BLaER1 treated with 17β-estradiol and CSF1 and Interleukin-3, amounts not matched to agents 10 nM and 100 nM (cell line): Measurements from ENCODE around the gene DAGLB.

Experiments used
- H3K27ac ChIP-seq, 11 experiments: shearing (Covaris generic); formaldehyde crosslinking; 2 replicates each; pipeline ENCODE4 v1.8.1; 2022
- H3K27me3 ChIP-seq, 11 experiments: shearing (Covaris generic); formaldehyde crosslinking; 2 replicates each; pipeline ENCODE4 v1.8.1; 2022
- H3K36me3 ChIP-seq, 11 experiments: shearing (Covaris generic); formaldehyde crosslinking; 2 replicates each; pipeline ENCODE4 v1.8.1; 2022
- H3K4me1 ChIP-seq, 10 experiments: shearing (Covaris generic); formaldehyde crosslinking; 2 replicates each; pipeline ENCODE4 v1.8.1; 2022
- H3K4me2 ChIP-seq, 11 experiments: shearing (Covaris generic); formaldehyde crosslinking; 2 replicates each; pipeline ENCODE4 v1.8.1; 2022
- H3K4me3 ChIP-seq, 10 experiments: shearing (Covaris generic); formaldehyde crosslinking; 2 replicates each; pipeline ENCODE4 v1.8.1; 2022
- H3K9ac ChIP-seq, 11 experiments: shearing (Covaris generic); formaldehyde crosslinking; 2 replicates each; pipeline ENCODE4 v1.8.1; 2022
- H3K9me3 ChIP-seq, 11 experiments: shearing (Covaris generic); formaldehyde crosslinking; replicated peaks in 1 of 11; 2 replicates each; pipeline ENCODE4 v1.8.1; 2022
- H4K20me1 ChIP-seq, 11 experiments: shearing (Covaris generic); formaldehyde crosslinking; 2 replicates each; pipeline ENCODE4 v1.8.1; 2022
- Cebpa-rat ChIP-seq, 11 experiments: shearing (Covaris generic); IDR thresholded peaks; 2 replicates each; pipeline ENCODE4 v1.8.1; 2022

DAGLB gene

GRCh38 chr7:6395898-6396595 lies 51.7 kb downstream of the DAGLB start:
- Histone ChIP-seq H3K9me3 (peaks cover 0 to 4% (median 0%) of the 10 kb centered on the region in 11 experiments; a peak in 2 of 22 replicates), H3K27me3 (no peaks in the 10 kb centered on the region), H3K36me3 (peaks cover 75 to 88% (median 84%) of the 10 kb centered on the region in 11 experiments), H3K4me3 (peak overlapping the region in 8 of 10 experiments; percentile 13 to 60 (median 39); a peak in 15 of 20 replicates), H3K9ac (peak overlapping the region; percentile 40 to 74 (median 64); a peak in 21 of 22 replicates), H4K20me1 (peaks cover 95 to 100% (median 100%) of the 10 kb centered on the region in 11 experiments), H3K4me2 (peak overlapping the region; percentile 73 to 93 (median 85)), H3K4me1 (peaks cover 55 to 100% (median 87%) of the 10 kb centered on the region in 10 experiments), H3K27ac (peak overlapping the region in 10 of 11 experiments; percentile 44 to 74 (median 67); a peak in 21 of 22 replicates)
- no peak for TF ChIP-seq Cebpa-rat (IDR thresholded peaks at IDR 0.05)

GRCh38 chr7:6394114-6394513 lies 53.6 kb downstream of the DAGLB start:
- peak in 2 of 11 experiments; percentile 29 to 78; a peak in 4 of 22 replicates for TF ChIP-seq Cebpa-rat (IDR thresholded peaks at IDR 0.05)
- H3K27ac ChIP-seq = peak overlapping the region in 4 of 11 experiments; percentile 21 to 69 (median 54); a peak in 4 of 22 replicates
- peaks cover 73 to 85% (median 82%) of the 10 kb centered on the region in 11 experiments for H3K36me3 ChIP-seq
- peak overlapping the region in 3 of 11 experiments; percentile 10 to 55 (median 45); a peak in 4 of 22 replicates for H3K9ac ChIP-seq
- H4K20me1 ChIP-seq = peaks cover 83 to 100% (median 98%) of the 10 kb centered on the region in 11 experiments
- H3K4me1 ChIP-seq = peaks cover 46 to 95% (median 69%) of the 10 kb centered on the region in 10 experiments
- peak overlapping the region in 8 of 11 experiments; percentile 8 to 93 (median 70); a peak in 13 of 22 replicates for H3K4me2 ChIP-seq
- no peaks in the 10 kb centered on the region for H3K27me3 ChIP-seq
- H3K4me3 ChIP-seq = no peak overlapping the region
- H3K9me3 ChIP-seq = peaks cover 0 to 4% (median 0%) of the 10 kb centered on the region in 11 experiments; a peak in 2 of 22 replicates

DNA sequence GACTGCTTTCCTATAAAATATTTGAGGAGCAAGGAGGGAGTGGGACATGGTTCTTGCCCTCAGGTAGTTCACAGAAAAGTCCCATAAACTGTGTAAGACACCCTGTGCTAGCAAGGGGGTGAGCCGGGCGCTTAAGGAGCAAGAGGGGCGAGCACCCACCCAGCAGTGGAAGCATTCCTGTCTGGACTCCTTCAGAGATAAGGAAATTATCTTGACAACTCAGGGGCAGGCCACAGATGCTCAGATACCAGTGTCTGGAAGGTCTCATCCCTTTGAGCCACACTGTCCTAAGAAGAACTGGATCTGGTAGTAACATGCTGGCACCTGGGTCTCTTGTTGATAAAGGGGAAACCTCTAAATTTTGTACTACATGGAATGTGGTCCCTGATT lies 54.1 kb downstream of the DAGLB start:
- Histone ChIP-seq H3K9me3 (peaks cover 0 to 4% (median 0%) of the 10 kb centered on the region in 11 experiments; a peak in 2 of 22 replicates), H3K4me3 (no peak overlapping the region), H3K4me1 (peaks cover 42 to 95% (median 64%) of the 10 kb centered on the region in 10 experiments), H3K9ac (peak overlapping the region in 8 of 11 experiments; percentile 10 to 55 (median 36); a peak in 8 of 22 replicates), H3K27ac (peak overlapping the region in 9 of 11 experiments; percentile 7 to 69 (median 34); a peak in 12 of 22 replicates), H3K27me3 (no peaks in the 10 kb centered on the region), H4K20me1 (peaks cover 83 to 100% (median 98%) of the 10 kb centered on the region in 11 experiments), H3K36me3 (peaks cover 73 to 85% (median 82%) of the 10 kb centered on the region in 11 experiments), H3K4me2 (peak overlapping the region in 10 of 11 experiments; percentile 8 to 93 (median 48); a peak in 16 of 22 replicates)
- no peak for TF ChIP-seq Cebpa-rat (IDR thresholded peaks at IDR 0.05)

DNA sequence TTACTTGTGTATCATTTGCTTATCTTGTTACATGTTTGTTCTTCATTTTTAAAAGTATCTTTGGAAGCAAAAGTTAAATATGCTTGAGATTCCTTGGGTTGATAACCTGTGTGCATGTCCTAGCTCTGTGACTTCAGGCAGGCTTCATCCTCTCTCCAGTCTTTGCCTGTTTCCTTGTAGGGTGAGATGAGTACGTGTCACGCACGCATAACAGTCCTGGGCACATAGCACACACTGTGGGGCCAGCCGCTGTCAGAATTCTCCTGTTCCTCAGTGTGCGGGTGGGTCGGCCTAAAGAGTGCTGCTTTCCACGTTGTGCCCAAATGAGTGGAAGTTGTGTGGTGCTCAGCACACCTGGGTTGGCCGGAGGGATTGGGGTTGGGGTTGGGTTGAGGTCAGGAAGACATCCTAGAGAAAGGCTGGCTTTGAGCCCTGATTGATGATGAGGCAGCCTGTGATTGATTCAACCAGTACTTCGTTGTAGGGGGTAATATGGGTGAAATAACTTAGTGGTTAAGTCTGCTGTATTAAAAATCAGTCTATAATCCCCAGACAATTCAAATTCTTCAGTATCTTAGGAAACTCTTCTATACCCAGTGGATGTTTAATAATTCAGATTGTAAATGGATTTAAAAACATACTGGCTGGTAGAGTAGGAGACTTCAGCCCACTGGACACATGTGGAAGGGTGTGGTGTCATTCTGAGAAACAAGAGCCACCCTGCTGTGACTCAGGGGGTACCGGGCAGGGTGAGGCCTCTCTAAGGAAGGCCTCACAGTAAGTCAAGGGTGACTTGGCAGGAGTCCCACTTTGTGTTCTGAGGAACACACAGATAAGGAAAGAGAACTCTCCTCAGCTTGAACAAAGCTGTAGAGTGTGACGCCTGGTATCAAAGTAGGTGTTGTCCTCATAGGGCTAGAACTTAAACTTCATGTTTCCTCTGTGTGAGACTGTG lies 54.8 kb downstream of the DAGLB start:
- Histone ChIP-seq H3K4me3 (no peak overlapping the region), H3K9ac (peak overlapping the region in 8 of 11 experiments; percentile 10 to 55 (median 36); a peak in 10 of 22 replicates), H3K27ac (peak overlapping the region in 9 of 11 experiments; percentile 7 to 69 (median 34); a peak in 12 of 22 replicates), H3K4me2 (peak overlapping the region in 10 of 11 experiments; percentile 14 to 93 (median 48); a peak in 18 of 22 replicates), H3K4me1 (peaks cover 36 to 95% (median 58%) of the 10 kb centered on the region in 10 experiments), H4K20me1 (peaks cover 82 to 100% (median 98%) of the 10 kb centered on the region in 11 experiments), H3K27me3 (no peaks in the 10 kb centered on the region), H3K36me3 (peaks cover 73 to 85% (median 82%) of the 10 kb centered on the region in 11 experiments), H3K9me3 (peaks cover 0 to 4% (median 0%) of the 10 kb centered on the region in 11 experiments; a peak in 2 of 22 replicates)
- TF ChIP-seq Cebpa-rat (IDR thresholded peaks at IDR 0.05) = no peak

DNA sequence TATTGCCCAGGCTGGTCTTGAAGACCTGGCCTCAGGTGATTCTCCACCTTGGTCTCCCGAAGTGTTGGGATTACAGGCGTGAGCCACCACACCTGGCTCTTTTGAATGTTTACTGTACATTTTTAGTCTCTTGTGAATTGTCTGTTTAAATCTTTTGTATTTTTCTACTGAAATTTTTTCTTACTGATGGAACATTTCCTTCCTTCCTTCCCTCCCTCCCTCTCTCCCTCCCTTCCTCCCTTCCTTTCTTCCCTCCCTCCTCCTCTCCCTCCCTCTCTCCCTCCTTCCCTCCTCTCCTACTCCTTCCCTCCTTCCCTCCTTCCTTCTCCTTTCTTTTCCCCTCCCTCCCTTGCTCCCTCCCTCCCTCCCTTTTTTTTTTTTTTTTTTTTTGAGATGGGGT lies 58.0 kb downstream of the DAGLB start:
- H3K9ac ChIP-seq = no peak overlapping the region
- H3K4me1 ChIP-seq = peaks cover 22 to 89% (median 44%) of the 10 kb centered on the region in 10 experiments
- H3K27me3 ChIP-seq = no peaks in the 10 kb centered on the region
- no peak for TF ChIP-seq Cebpa-rat (IDR thresholded peaks at IDR 0.05)
- H4K20me1 ChIP-seq = peaks cover 85 to 100% (median 98%) of the 10 kb centered on the region in 11 experiments
- no peak overlapping the region for H3K4me3 ChIP-seq
- H3K36me3 ChIP-seq = peaks cover 78 to 98% (median 86%) of the 10 kb centered on the region in 11 experiments
- no peak overlapping the region for H3K4me2 ChIP-seq
- H3K9me3 ChIP-seq = peaks cover 0 to 4% (median 0%) of the 10 kb centered on the region in 11 experiments; a peak in 2 of 22 replicates
- no peak overlapping the region for H3K27ac ChIP-seq

- Histone ChIP-seq H3K9me3 (no peaks in the 10 kb centered on the region), H3K9ac (no peak overlapping the region), H3K27me3 (no peaks in the 10 kb centered on the region), H3K4me3 (no peak overlapping the region), H4K20me1 (peaks cover 85 to 100% (median 98%) of the 10 kb centered on the region in 11 experiments), H3K4me1 (peaks cover 26 to 89% (median 44%) of the 10 kb centered on the region in 10 experiments), H3K4me2 (no peak overlapping the region), H3K27ac (no peak overlapping the region), H3K36me3 (peaks cover 68 to 93% (median 80%) of the 10 kb centered on the region in 11 experiments)
- TF ChIP-seq Cebpa-rat (IDR thresholded peaks at IDR 0.05) = no peak
Observed at GRCh38 chr7:6387734-6388294, 59.9 kb downstream of the DAGLB start.

DNA sequence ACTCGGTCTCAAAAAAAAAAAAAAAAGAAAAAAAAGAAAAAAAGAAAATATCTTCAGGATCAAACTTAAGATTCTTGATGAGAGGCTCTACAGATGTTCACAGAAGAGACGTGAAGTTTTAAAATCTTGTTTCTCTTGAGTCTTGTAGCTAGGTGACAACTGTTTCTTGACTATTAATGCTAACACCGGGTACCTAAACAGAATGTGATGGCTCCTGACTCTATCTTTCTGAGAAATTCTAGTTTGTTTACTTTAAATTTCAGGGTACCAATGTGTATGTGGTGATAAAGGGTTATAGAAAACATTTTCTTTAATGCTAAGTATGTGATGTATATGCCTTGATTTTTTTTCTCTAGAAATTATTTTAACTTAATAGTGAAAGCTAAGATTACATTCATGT lies 61.0 kb downstream of the DAGLB start:
- Histone ChIP-seq H3K9ac (no peak overlapping the region), H3K4me1 (peaks cover 31 to 89% (median 47%) of the 10 kb centered on the region in 10 experiments), H4K20me1 (peaks cover 87 to 100% (median 98%) of the 10 kb centered on the region in 11 experiments), H3K36me3 (peaks cover 58 to 93% (median 80%) of the 10 kb centered on the region in 11 experiments), H3K4me3 (no peak overlapping the region), H3K27ac (no peak overlapping the region), H3K9me3 (no peaks in the 10 kb centered on the region), H3K27me3 (no peaks in the 10 kb centered on the region), H3K4me2 (peak overlapping the region in 2 of 11 experiments; percentile 91 to 98; a peak in 2 of 22 replicates)
- TF ChIP-seq Cebpa-rat (IDR thresholded peaks at IDR 0.05) = no peak
